Activated naive CD8-positive, alpha-beta T cell treated with anti-CD3 and anti-CD28 coated beads, Interleukin-2, amount 50 U/mL, for 24 hours (primary cell): ENCODE measurements around the gene SCUBE2.
A peak's percentile ranks its signal among the peaks of the same experiment; 100 is the strongest.

Experiments
- ATAC-seq: fragments of 150-1000 bp; cut with Tn5 transposase; one replicate; pipeline ENCODE4 v1.10.0; 2021
- DNase-seq: peaks from one replicate; pipeline ENCODE4 v3.0.0; 2021
- H3K27ac Mint-ChIP-seq: one replicate; pipeline ENCODE4 v1.8.0; 2021; ENCODE audit warnings: mild to moderate bottlenecking, mixed read lengths
- H3K27me3 Mint-ChIP-seq: one replicate; pipeline ENCODE4 v1.8.0; 2021; ENCODE audit warnings: mixed read lengths
- H3K36me3 Mint-ChIP-seq: one replicate; pipeline ENCODE4 v1.8.0; 2021; ENCODE audit warnings: low read depth, mixed read lengths
- H3K4me1 Mint-ChIP-seq: one replicate; pipeline ENCODE4 v1.8.0; 2021; ENCODE audit warnings: mixed read lengths
- H3K4me3 Mint-ChIP-seq: one replicate; pipeline ENCODE4 v1.8.0; 2021; ENCODE audit warnings: mild to moderate bottlenecking, moderate library complexity, mixed read lengths
- H3K9me3 Mint-ChIP-seq: one replicate; pipeline ENCODE4 v1.8.0; 2021; ENCODE audit warnings: mixed read lengths

Gene SCUBE2

GRCh38 chr11:9073466-9074225, 17.8 kb downstream of the SCUBE2 start:
- ATAC-seq, result no peak

GRCh38 chr11:9072626-9073176, 18.7 kb downstream of the SCUBE2 start:
- Mint-ChIP-seq H3K36me3 (no peaks in the 10 kb centered on the region), H3K27me3 (peaks cover 15% of the 10 kb centered on the region), H3K27ac (no peak overlapping the region), H3K9me3 (no peaks in the 10 kb centered on the region), H3K4me3 (no peak overlapping the region), H3K4me1 (no peaks in the 10 kb centered on the region)
- ATAC-seq (no peak), DNase-seq (no peak)

More at GRCh38 chr11:9073466-9074225, 17.8 kb downstream of the SCUBE2 start:
- Mint-ChIP-seq H3K27me3 (peaks cover 15% of the 10 kb centered on the region), H3K9me3 (no peaks in the 10 kb centered on the region), H3K4me1 (no peaks in the 10 kb centered on the region), H3K27ac (no peak overlapping the region), H3K36me3 (no peaks in the 10 kb centered on the region), H3K4me3 (no peak overlapping the region)
- DNase-seq, result no peak

- peaks cover 15% of the 10 kb centered on the region for H3K27me3 Mint-ChIP-seq
- no peaks in the 10 kb centered on the region for H3K4me1 Mint-ChIP-seq
Observed at GRCh38 chr11:9071692-9072091, 19.7 kb downstream of the SCUBE2 start.

GRCh38 chr11:9070749-9071491, 20.5 kb downstream of the SCUBE2 start:
- peaks cover 15% of the 10 kb centered on the region for H3K27me3 Mint-ChIP-seq
- no peaks in the 10 kb centered on the region for H3K4me1 Mint-ChIP-seq
- DNase-seq (no peak), ATAC-seq (no peak)
- no peak overlapping the region for H3K27ac Mint-ChIP-seq
- no peak overlapping the region for H3K4me3 Mint-ChIP-seq
- no peaks in the 10 kb centered on the region for H3K36me3 Mint-ChIP-seq
- no peaks in the 10 kb centered on the region for H3K9me3 Mint-ChIP-seq

More at GRCh38 chr11:9071692-9072091, 19.7 kb downstream of the SCUBE2 start:
- Mint-ChIP-seq H3K9me3 (no peaks in the 10 kb centered on the region), H3K27ac (no peak overlapping the region), H3K36me3 (no peaks in the 10 kb centered on the region), H3K4me3 (no peak overlapping the region)
- ATAC-seq (no peak), DNase-seq (no peak)

- H3K27me3 Mint-ChIP-seq, result peaks cover 10% of the 10 kb centered on the region
- no peaks in the 10 kb centered on the region for H3K9me3 Mint-ChIP-seq
- no peaks in the 10 kb centered on the region for H3K36me3 Mint-ChIP-seq
- H3K27ac Mint-ChIP-seq, result no peak overlapping the region
- ATAC-seq (no peak), DNase-seq (no peak)
- H3K4me1 Mint-ChIP-seq, result no peaks in the 10 kb centered on the region
- H3K4me3 Mint-ChIP-seq, result no peak overlapping the region
Observed at GRCh38 chr11:9069862-9070470, 21.4 kb downstream of the SCUBE2 start.

GRCh38 chr11:9069256-9069655, 22.1 kb downstream of the SCUBE2 start:
- no peak overlapping the region for H3K4me3 Mint-ChIP-seq
- H3K9me3 Mint-ChIP-seq, result no peaks in the 10 kb centered on the region
- H3K27me3 Mint-ChIP-seq, result peaks cover 12% of the 10 kb centered on the region
- ATAC-seq (no peak), DNase-seq (no peak)
- H3K4me1 Mint-ChIP-seq, result no peaks in the 10 kb centered on the region
- H3K36me3 Mint-ChIP-seq, result no peaks in the 10 kb centered on the region
- no peak overlapping the region for H3K27ac Mint-ChIP-seq

- H3K4me1 Mint-ChIP-seq, result no peaks in the 10 kb centered on the region
- ATAC-seq (no peak), DNase-seq (no peak)
- no peaks in the 10 kb centered on the region for H3K9me3 Mint-ChIP-seq
- no peak overlapping the region for H3K4me3 Mint-ChIP-seq
- peaks cover 12% of the 10 kb centered on the region for H3K27me3 Mint-ChIP-seq
- no peak overlapping the region for H3K27ac Mint-ChIP-seq
- no peaks in the 10 kb centered on the region for H3K36me3 Mint-ChIP-seq
Observed at GRCh38 chr11:9066433-9066925, 24.9 kb downstream of the SCUBE2 start.

- DNase-seq (no peak), ATAC-seq (no peak)
- Mint-ChIP-seq H3K9me3 (no peaks in the 10 kb centered on the region), H3K4me1 (peaks cover 2% of the 10 kb centered on the region), H3K27ac (no peak overlapping the region), H3K27me3 (peaks cover 12% of the 10 kb centered on the region), H3K4me3 (no peak overlapping the region), H3K36me3 (no peaks in the 10 kb centered on the region)
Observed at GRCh38 chr11:9065607-9066432, 25.6 kb downstream of the SCUBE2 start.

- Mint-ChIP-seq H3K27ac (no peak overlapping the region), H3K4me1 (peaks cover 9% of the 10 kb centered on the region), H3K27me3 (peaks cover 14% of the 10 kb centered on the region), H3K4me3 (no peak overlapping the region), H3K9me3 (no peaks in the 10 kb centered on the region), H3K36me3 (no peaks in the 10 kb centered on the region)
- DNase-seq (no peak), ATAC-seq (no peak)
Observed at GRCh38 chr11:9061807-9062206, 29.6 kb downstream of the SCUBE2 start.

GRCh38 chr11:9060700-9061111, 30.7 kb downstream of the SCUBE2 start:
- DNase-seq, result peak; percentile 45
- no peak overlapping the region for H3K4me3 Mint-ChIP-seq
- no peak overlapping the region for H3K27ac Mint-ChIP-seq
- no peaks in the 10 kb centered on the region for H3K9me3 Mint-ChIP-seq
- peaks cover 14% of the 10 kb centered on the region for H3K27me3 Mint-ChIP-seq
- ATAC-seq, result peak; percentile 98
- peaks cover 9% of the 10 kb centered on the region for H3K4me1 Mint-ChIP-seq
- H3K36me3 Mint-ChIP-seq, result no peaks in the 10 kb centered on the region

GRCh38 chr11:9059406-9059805, 32.0 kb downstream of the SCUBE2 start:
- Mint-ChIP-seq H3K27me3 (peaks cover 10% of the 10 kb centered on the region), H3K27ac (no peak overlapping the region), H3K36me3 (no peaks in the 10 kb centered on the region), H3K4me3 (no peak overlapping the region), H3K4me1 (peaks cover 9% of the 10 kb centered on the region), H3K9me3 (no peaks in the 10 kb centered on the region)
- ATAC-seq (no peak), DNase-seq (no peak)

GRCh38 chr11:9057888-9058287, 33.5 kb downstream of the SCUBE2 start:
- no peak overlapping the region for H3K27ac Mint-ChIP-seq
- ATAC-seq (no peak), DNase-seq (no peak)
- H3K9me3 Mint-ChIP-seq, result no peaks in the 10 kb centered on the region
- no peaks in the 10 kb centered on the region for H3K36me3 Mint-ChIP-seq
- no peak overlapping the region for H3K4me3 Mint-ChIP-seq
- H3K4me1 Mint-ChIP-seq, result peaks cover 9% of the 10 kb centered on the region
- H3K27me3 Mint-ChIP-seq, result peaks cover 10% of the 10 kb centered on the region

GRCh38 chr11:9057007-9057406, 34.4 kb downstream of the SCUBE2 start:
- Mint-ChIP-seq H3K4me3 (no peak overlapping the region), H3K27me3 (peaks cover 4% of the 10 kb centered on the region), H3K36me3 (no peaks in the 10 kb centered on the region), H3K9me3 (no peaks in the 10 kb centered on the region), H3K27ac (no peak overlapping the region), H3K4me1 (peaks cover 9% of the 10 kb centered on the region)
- ATAC-seq, result no peak
- no peak for DNase-seq

GRCh38 chr11:9056467-9056866, 34.9 kb downstream of the SCUBE2 start:
- DNase-seq, result no peak
- no peak for ATAC-seq
- peaks cover 9% of the 10 kb centered on the region for H3K4me1 Mint-ChIP-seq
- H3K36me3 Mint-ChIP-seq, result no peaks in the 10 kb centered on the region
- H3K27ac Mint-ChIP-seq, result no peak overlapping the region
- H3K9me3 Mint-ChIP-seq, result no peaks in the 10 kb centered on the region
- H3K27me3 Mint-ChIP-seq, result peaks cover 4% of the 10 kb centered on the region
- no peak overlapping the region for H3K4me3 Mint-ChIP-seq
